Measurements from ENCODE around the gene ME3. TPM values are rescaled to one million over a fixed set of nuclear protein-coding genes. Genes with fewer than 3 reads are reported as not detected.
A peak's percentile ranks its signal among the peaks of the same experiment; 100 is the strongest.

Gene ME3
- total RNA-seq, 6 experiments from 2014 or later, result 1.9 to 8.5 (median 4.6) TPM

- intact Hi-C loops (cut with DNase I), result loop anchor here in 1 of 2 donors (5.0 to 10.0 kb wide), 2 partner anchors 155 to 357 kb away; no protein-coding TSS in a partner anchor
- TF ChIP-seq CTCF (IDR thresholded peaks at IDR 0.05) (no peak), POLR2A (IDR thresholded peaks at IDR 0.05) (no peak)
- peak in 2 of 4 donors; percentile 25 to 58 for ATAC-seq
- Histone ChIP-seq H3K4me1 (no peaks in the 10 kb centered on the region), H3K36me3 (no peaks in the 10 kb centered on the region), H3K27ac (no peak overlapping the region), H3K9me3 (no peaks in the 10 kb centered on the region), H3K27me3 (no peaks in the 10 kb centered on the region), H3K4me3 (no peak overlapping the region)
- DNase-seq, result peak in 1 of 3 donors; percentile 59
- WGBS (ENCODE audit: insufficient coverage, low coverage, low lambda C conversion rate, missing lambda C conversion rate), result no CpG with 5 or more reads among the region's 3 CpGs
These were observed 212.5 kb downstream of the ME3 start for GRCh38 chr11:86459682-86460460.

GRCh38 chr11:86459002-86459385, 213.4 kb downstream of the ME3 start:
- DNase-seq (no peak), ATAC-seq (no peak)
- Histone ChIP-seq H3K27ac (no peak overlapping the region), H3K9me3 (no peaks in the 10 kb centered on the region), H3K4me1 (no peaks in the 10 kb centered on the region), H3K27me3 (no peaks in the 10 kb centered on the region), H3K4me3 (no peak overlapping the region), H3K36me3 (no peaks in the 10 kb centered on the region)
- intact Hi-C loops (cut with DNase I), result loop anchor here in 1 of 2 donors (5.0 to 10.0 kb wide), 2 partner anchors 156 to 358 kb away; no protein-coding TSS in a partner anchor
- WGBS (ENCODE audit: insufficient coverage, low coverage, low lambda C conversion rate, missing lambda C conversion rate), result 57% methylated on average over 1 of the region's 1 CpG
- TF ChIP-seq POLR2A (IDR thresholded peaks at IDR 0.05) (no peak), CTCF (IDR thresholded peaks at IDR 0.05) (no peak)

- no peak overlapping the region for H3K4me3 ChIP-seq
- 93% methylated on average over 3 of the region's 5 CpGs for WGBS (ENCODE audit: insufficient coverage, low coverage, low lambda C conversion rate, missing lambda C conversion rate)
- no peak for ATAC-seq
- intact Hi-C loops (cut with DNase I), result loop anchor here in 1 of 2 donors (5.0 to 10.0 kb wide), 2 partner anchors 156 to 359 kb away; no protein-coding TSS in a partner anchor
- H3K27me3 ChIP-seq, result no peaks in the 10 kb centered on the region
- no peaks in the 10 kb centered on the region for H3K4me1 ChIP-seq
- no peaks in the 10 kb centered on the region for H3K9me3 ChIP-seq
- H3K36me3 ChIP-seq, result no peaks in the 10 kb centered on the region
- H3K27ac ChIP-seq, result no peak overlapping the region
- TF ChIP-seq CTCF (IDR thresholded peaks at IDR 0.05) (no peak), POLR2A (IDR thresholded peaks at IDR 0.05) (no peak)
- DNase-seq, result no peak
These were observed 214.0 kb downstream of the ME3 start for GRCh38 chr11:86458294-86459001.

DNA sequence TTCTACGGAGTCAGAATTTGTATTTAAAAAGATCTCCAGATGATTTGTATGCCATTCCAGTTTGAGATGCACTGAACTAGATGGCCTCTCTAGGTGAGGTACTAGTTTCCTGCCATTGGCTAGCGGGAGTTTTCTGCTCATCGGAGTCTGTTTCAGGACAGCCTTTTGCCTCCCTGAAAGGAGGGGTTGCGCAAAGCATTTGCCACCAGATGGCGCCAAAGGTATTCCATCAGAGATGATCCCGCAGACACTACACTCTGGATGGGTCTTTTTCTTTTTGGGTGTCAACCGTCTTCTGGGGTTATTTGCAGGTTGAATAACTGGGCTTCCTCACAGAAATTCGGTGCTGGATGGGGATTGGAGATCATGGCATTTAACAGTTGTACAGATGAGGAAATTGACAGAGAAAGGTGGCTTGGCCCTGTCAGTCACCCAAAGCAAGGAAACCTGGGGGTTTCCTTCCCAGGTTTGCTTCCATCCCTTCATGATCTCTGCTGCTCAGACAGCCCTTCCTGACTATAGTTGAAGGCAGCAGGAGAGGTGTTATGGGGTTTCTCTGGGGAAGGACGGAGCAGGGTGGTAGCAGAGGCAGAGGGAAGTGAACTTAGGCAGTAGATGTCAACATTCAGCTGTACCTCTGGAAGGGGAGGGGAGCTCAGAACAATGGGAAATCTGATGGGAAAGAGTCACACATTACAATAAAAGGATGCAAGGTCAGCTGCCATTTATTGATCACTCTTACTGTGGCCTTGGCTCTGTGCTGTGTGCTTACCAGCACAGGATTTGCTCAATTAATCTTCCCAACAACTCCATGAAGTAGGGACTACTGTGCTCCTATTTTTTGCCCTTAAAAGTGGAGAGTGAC, 216.1 kb downstream of the ME3 start:
- Histone ChIP-seq H3K4me1 (no peaks in the 10 kb centered on the region), H3K4me3 (no peak overlapping the region), H3K27ac (no peak overlapping the region), H3K9me3 (no peaks in the 10 kb centered on the region), H3K36me3 (no peaks in the 10 kb centered on the region), H3K27me3 (no peaks in the 10 kb centered on the region)
- ATAC-seq (peak; percentile 89 to 97 (median 91)), DNase-seq (peak; percentile 74 to 82 (median 79))
- WGBS (ENCODE audit: insufficient coverage, low coverage, low lambda C conversion rate, missing lambda C conversion rate), result 8% methylated on average over 6 of the region's 9 CpGs
- no peak for TF ChIP-seq POLR2A (IDR thresholded peaks at IDR 0.05)
- TF ChIP-seq CTCF (IDR thresholded peaks at IDR 0.05), result peak; percentile 89 to 97 (median 92)
- intact Hi-C loops (cut with DNase I), result loop anchor here in 1 of 2 donors (5.0 to 10.0 kb wide), 2 partner anchors 158 to 361 kb away; no protein-coding TSS in a partner anchor

Data from right lobe of liver (tissue), 6 donors.